Esophagus muscularis mucosa (tissue), 3 donors: ENCODE results near the gene NNT.

ENCODE experiments used
- CTCF ChIP-seq, 3 experiments: fragments of 200-600 bp in 2 of 3; fragments of 450-650 bp in 1 of 3; sonication (generic) in 2 of 3; IDR thresholded peaks; one replicate each; pipeline ENCODE4 v1.5.1; 2017 to 2019; ENCODE audit warnings: antibody characterized with exemption in 3 of 3, mild to moderate bottlenecking in 2 of 3, moderate library complexity in 1 of 3
- POLR2A ChIP-seq: fragments of 450-650 bp; IDR thresholded peaks from one replicate; pipeline ENCODE4 v1.6.1; 2017; ENCODE audit warnings: antibody characterized with exemption, moderate library complexity, mild to moderate bottlenecking, low read depth

- no peak for TF ChIP-seq CTCF (IDR thresholded peaks at IDR 0.05)
- TF ChIP-seq POLR2A = no peak
Measured at GRCh38 chr5:43564289-43564850, 38.6 kb upstream of the NNT start.
